ENCODE data around the gene MAP3K2.
A peak's percentile ranks its signal among the peaks of the same experiment; 100 is the strongest.

The MAP3K2 gene, protein sequence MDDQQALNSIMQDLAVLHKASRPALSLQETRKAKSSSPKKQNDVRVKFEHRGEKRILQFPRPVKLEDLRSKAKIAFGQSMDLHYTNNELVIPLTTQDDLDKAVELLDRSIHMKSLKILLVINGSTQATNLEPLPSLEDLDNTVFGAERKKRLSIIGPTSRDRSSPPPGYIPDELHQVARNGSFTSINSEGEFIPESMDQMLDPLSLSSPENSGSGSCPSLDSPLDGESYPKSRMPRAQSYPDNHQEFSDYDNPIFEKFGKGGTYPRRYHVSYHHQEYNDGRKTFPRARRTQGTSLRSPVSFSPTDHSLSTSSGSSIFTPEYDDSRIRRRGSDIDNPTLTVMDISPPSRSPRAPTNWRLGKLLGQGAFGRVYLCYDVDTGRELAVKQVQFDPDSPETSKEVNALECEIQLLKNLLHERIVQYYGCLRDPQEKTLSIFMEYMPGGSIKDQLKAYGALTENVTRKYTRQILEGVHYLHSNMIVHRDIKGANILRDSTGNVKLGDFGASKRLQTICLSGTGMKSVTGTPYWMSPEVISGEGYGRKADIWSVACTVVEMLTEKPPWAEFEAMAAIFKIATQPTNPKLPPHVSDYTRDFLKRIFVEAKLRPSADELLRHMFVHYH

DNA sequence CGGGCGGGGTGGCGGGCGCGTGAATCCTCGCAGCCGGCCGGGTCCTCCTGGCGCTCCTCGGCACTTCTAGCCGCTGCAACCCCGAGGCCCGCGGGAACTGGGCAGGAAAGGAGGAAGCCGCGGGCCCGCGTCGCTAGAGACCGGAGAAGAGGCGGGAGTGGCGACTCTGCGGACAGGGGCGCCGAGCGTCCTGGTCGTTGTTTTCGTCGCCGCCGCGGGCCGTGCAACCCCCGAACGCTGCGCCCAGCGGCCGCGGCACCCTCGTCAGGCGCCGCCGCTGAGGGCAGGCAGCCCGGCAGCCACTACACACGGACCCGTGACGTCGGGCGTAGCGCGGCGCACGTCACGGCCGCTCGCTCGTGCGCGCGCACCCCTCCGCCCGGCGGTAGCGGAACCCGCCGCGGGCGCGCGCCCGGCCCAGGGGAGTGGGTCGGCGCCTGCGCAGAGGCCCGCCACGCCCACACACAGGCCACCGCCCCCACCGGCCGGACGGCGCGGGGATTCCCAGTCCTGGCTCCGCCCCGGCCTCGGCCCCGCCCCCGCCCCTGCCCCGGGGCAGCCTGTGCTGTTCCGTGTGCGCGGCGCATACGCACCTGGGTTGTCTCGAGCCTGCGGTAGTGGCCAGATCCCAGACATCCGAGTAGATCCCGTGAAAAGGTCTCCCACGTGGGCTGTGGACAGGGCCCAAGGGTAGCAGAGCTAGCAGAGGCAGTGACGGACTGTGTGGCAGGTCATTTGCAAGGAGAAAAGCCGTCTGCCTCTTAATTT is at the start of gene MAP3K2:
MAP3K2 (minus strand) TSS at position 321 of the 768 bp plus-strand sequence. CDS start 44,846 bp downstream, outside the sequence.
- Histone ChIP-seq H3K27ac (ENCODE audit: low read length) (peak within 1 kb of the TSS; percentile 95), H3K4me1 (ENCODE audit: control insufficient read depth in 1 of 2, insufficient read depth in 2 of 2, low read length in 2 of 2) (peaks cover 16 to 18% of the 10 kb centered on the region in 2 donors), H3K36me3 (ENCODE audit: control insufficient read depth in 1 of 2, insufficient read depth in 2 of 2, low read length in 2 of 2) (peaks cover 0 to 5% of the 10 kb centered on the region in 2 donors), H3K27me3 (ENCODE audit: low read depth, low read length) (no peaks in the 10 kb centered on the region), H3K9me3 (ENCODE audit: control insufficient read depth in 1 of 2, low read length in 2 of 2) (no peaks in the 10 kb centered on the region), H3K4me3 (ENCODE audit: low read depth in 1 of 2, low read length in 2 of 2) (peak within 1 kb of the TSS; percentile 75 to 82)

DNA sequence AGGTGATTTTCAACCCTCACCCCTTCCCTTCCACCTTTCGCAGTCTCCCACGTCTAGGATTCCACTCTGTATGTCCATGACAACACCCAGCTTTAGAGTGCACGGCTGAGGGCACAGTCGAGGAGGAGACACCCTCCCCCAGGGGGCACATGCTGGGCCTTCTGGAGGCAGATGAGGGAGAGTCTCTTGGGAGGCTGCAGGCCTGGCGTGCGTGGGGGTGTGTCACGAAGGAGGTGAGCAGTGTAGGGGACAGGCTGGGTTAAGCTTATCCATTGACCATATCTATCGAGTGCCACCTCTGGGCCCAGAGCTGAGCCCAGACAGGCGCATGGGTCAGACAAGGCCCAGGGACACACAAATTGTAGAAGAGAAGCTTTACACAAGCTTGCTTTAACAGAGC is 49.3 kb upstream of the MAP3K2 start:
- H3K9me3 ChIP-seq (ENCODE audit: control insufficient read depth in 1 of 2, low read length in 2 of 2), result peaks cover 5 to 10% of the 10 kb centered on the region in 2 donors
- no peak overlapping the region for H3K27ac ChIP-seq (ENCODE audit: low read length)
- no peak overlapping the region for H3K4me3 ChIP-seq (ENCODE audit: low read depth in 1 of 2, low read length in 2 of 2)
- no peaks in the 10 kb centered on the region for H3K4me1 ChIP-seq (ENCODE audit: control insufficient read depth in 1 of 2, insufficient read depth in 2 of 2, low read length in 2 of 2)
- no peaks in the 10 kb centered on the region for H3K36me3 ChIP-seq (ENCODE audit: control insufficient read depth in 1 of 2, insufficient read depth in 2 of 2, low read length in 2 of 2)
- H3K27me3 ChIP-seq (ENCODE audit: low read depth, low read length), result no peaks in the 10 kb centered on the region

DNA sequence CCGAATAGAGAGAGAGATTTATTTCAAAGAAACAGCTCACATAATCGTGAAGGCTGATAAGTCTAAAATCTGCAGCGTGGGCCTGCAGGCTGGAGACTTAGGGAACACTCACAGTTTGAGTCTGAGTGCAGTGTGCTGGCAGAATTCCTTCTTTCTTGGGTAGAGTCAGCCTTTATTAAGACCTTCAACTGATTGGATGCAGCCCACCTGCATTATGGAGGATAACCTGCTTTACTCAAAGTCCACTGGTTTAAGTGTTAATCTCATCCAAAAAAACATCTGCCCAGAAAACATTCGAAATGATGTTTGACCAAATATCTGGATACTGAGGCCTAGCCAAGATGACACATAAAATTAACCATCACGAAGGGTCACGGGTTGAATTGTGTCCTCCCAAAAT is 46.7 kb upstream of the MAP3K2 start:
- Histone ChIP-seq H3K27ac (ENCODE audit: low read length) (no peak overlapping the region), H3K9me3 (ENCODE audit: control insufficient read depth in 1 of 2, low read length in 2 of 2) (peaks cover 0 to 1% of the 10 kb centered on the region in 2 donors), H3K4me3 (ENCODE audit: low read depth in 1 of 2, low read length in 2 of 2) (no peak overlapping the region), H3K27me3 (ENCODE audit: low read depth, low read length) (no peaks in the 10 kb centered on the region), H3K36me3 (ENCODE audit: control insufficient read depth in 1 of 2, insufficient read depth in 2 of 2, low read length in 2 of 2) (no peaks in the 10 kb centered on the region), H3K4me1 (ENCODE audit: control insufficient read depth in 1 of 2, insufficient read depth in 2 of 2, low read length in 2 of 2) (no peaks in the 10 kb centered on the region)

DNA sequence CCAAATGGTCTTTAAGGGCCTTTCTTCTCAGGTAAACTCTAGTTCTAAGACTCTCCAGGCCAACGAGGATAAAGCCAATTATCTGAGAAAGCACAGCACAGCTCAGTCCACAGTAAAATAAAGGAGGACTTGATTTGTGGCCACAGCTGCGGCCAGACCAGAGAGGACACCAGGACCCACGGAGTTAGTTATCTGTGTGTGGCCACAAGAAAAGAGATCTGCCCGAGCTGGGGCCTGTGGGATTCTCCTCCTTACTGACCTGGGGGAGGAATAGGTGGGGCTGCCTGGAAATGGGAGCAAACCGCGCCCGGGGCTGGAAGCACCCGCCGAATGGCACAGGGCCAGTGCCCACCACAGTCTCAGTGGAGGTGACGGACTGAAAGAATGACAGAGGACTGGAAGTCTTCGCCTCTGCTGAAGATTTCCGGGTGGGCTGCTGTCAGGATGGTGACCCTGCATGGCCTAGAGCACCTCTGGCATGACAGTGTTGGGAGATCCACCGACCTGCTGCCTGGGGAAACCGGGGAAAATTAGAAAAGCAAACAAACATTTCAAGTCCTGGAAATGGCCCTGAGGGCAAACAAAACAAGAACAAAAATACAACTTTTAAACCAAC is 43.7 kb upstream of the MAP3K2 start:
- Histone ChIP-seq H3K4me1 (ENCODE audit: control insufficient read depth in 1 of 2, insufficient read depth in 2 of 2, low read length in 2 of 2) (no peaks in the 10 kb centered on the region), H3K4me3 (ENCODE audit: low read depth in 1 of 2, low read length in 2 of 2) (no peak overlapping the region), H3K27ac (ENCODE audit: low read length) (no peak overlapping the region), H3K9me3 (ENCODE audit: control insufficient read depth in 1 of 2, low read length in 2 of 2) (no peaks in the 10 kb centered on the region), H3K36me3 (ENCODE audit: control insufficient read depth in 1 of 2, insufficient read depth in 2 of 2, low read length in 2 of 2) (no peaks in the 10 kb centered on the region), H3K27me3 (ENCODE audit: low read depth, low read length) (no peaks in the 10 kb centered on the region)

DNA sequence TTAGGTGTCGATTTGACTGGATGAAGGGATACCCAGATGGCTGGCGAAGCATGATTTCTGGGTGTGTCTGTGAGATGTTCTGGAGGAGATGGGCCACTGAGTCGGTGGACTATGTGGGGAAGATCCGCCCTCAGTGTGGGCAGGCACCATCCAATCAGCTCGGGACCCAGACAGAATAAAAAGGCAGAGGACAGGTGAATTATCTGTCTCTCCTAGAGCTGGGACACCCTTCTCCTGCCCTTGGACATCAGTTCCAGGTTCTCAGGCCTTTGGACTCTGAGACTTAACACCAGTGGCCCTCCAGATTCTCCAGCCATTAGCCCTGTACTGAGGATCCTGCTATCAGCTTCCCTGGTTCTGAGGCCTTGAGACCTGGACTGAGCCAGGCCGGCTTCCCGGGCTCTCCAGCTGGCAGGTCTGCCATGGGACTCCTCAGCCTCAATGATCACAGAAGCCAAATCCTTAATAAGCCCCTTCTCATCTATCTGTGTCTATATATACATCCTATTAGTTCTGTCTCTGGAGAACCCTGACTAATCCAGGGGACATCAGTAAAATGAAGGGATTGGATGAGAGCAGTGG is 42.2 kb upstream of the MAP3K2 start:
- Histone ChIP-seq H3K27me3 (ENCODE audit: low read depth, low read length) (no peaks in the 10 kb centered on the region), H3K4me3 (ENCODE audit: low read depth in 1 of 2, low read length in 2 of 2) (no peak overlapping the region), H3K9me3 (ENCODE audit: control insufficient read depth in 1 of 2, low read length in 2 of 2) (no peaks in the 10 kb centered on the region), H3K4me1 (ENCODE audit: control insufficient read depth in 1 of 2, insufficient read depth in 2 of 2, low read length in 2 of 2) (no peaks in the 10 kb centered on the region), H3K36me3 (ENCODE audit: control insufficient read depth in 1 of 2, insufficient read depth in 2 of 2, low read length in 2 of 2) (no peaks in the 10 kb centered on the region), H3K27ac (ENCODE audit: low read length) (no peak overlapping the region)

DNA sequence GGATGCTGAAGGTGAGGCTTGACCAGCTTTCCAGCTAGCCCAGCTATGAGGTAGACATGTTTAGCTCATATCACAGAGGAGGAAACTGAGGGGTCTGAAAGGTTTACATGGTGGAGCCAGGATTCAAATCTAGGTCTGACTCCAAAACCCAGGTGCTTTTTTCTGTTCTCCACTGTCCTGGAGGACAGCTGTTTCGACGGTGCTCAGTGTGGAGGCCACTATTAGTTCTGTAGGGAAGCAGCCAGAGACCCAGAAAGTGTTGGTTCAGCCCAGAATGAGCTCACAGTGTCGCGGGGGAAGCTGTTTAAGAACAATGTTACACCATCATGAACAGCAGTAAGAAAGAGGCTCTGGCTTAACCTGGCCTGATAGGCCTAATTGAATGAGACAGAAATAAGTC is 41.5 kb upstream of the MAP3K2 start:
- Histone ChIP-seq H3K27me3 (ENCODE audit: low read depth, low read length) (no peaks in the 10 kb centered on the region), H3K9me3 (ENCODE audit: control insufficient read depth in 1 of 2, low read length in 2 of 2) (no peaks in the 10 kb centered on the region), H3K4me1 (ENCODE audit: control insufficient read depth in 1 of 2, insufficient read depth in 2 of 2, low read length in 2 of 2) (no peaks in the 10 kb centered on the region), H3K36me3 (ENCODE audit: control insufficient read depth in 1 of 2, insufficient read depth in 2 of 2, low read length in 2 of 2) (no peaks in the 10 kb centered on the region), H3K4me3 (ENCODE audit: low read depth in 1 of 2, low read length in 2 of 2) (no peak overlapping the region), H3K27ac (ENCODE audit: low read length) (no peak overlapping the region)

DNA sequence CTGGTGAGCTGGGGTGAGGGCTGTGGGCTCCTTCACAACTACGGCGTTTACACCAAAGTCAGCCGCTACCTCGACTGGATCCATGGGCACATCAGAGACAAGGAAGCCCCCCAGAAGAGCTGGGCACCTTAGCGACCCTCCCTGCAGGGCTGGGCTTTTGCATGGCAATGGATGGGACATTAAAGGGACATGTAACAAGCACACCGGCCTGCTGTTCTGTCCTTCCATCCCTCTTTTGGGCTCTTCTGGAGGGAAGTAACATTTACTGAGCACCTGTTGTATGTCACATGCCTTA is 41.0 kb upstream of the MAP3K2 start:
- H3K4me3 ChIP-seq (ENCODE audit: low read depth in 1 of 2, low read length in 2 of 2), result no peak overlapping the region
- H3K4me1 ChIP-seq (ENCODE audit: control insufficient read depth in 1 of 2, insufficient read depth in 2 of 2, low read length in 2 of 2), result peaks cover 0 to under 1% of the 10 kb centered on the region in 2 donors
- no peaks in the 10 kb centered on the region for H3K27me3 ChIP-seq (ENCODE audit: low read depth, low read length)
- H3K36me3 ChIP-seq (ENCODE audit: control insufficient read depth in 1 of 2, insufficient read depth in 2 of 2, low read length in 2 of 2), result no peaks in the 10 kb centered on the region
- no peaks in the 10 kb centered on the region for H3K9me3 ChIP-seq (ENCODE audit: control insufficient read depth in 1 of 2, low read length in 2 of 2)
- no peak overlapping the region for H3K27ac ChIP-seq (ENCODE audit: low read length)

DNA sequence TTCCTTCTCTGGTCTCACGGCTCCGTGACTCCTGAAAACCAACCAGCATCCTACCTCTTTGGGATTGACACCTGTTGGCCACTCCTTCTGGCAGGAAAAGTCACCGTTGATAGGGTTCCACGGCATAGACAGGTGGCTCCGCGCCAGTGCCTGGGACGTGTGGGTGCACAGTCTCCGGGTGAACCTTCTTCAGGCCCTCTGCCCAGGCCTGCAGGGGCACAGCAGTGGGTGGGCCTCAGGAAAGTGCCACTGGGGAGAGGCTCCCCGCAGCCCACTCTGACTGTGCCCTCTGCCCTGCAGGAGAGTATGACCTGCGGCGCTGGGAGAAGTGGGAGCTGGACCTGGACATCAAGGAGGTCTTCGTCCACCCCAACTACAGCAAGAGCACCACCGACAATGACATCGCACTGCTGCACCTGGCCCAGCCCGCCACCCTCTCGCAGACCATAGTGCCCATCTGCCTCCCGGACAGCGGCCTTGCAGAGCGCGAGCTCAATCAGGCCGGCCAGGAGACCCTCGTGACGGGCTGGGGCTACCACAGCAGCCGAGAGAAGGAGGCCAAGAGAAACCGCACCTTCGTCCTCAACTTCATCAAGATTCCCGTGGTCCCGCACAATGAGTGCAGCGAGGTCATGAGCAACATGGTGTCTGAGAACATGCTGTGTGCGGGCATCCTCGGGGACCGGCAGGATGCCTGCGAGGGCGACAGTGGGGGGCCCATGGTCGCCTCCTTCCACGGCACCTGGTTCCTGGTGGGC is 40.5 kb upstream of the MAP3K2 start:
- Histone ChIP-seq H3K4me1 (ENCODE audit: control insufficient read depth in 1 of 2, insufficient read depth in 2 of 2, low read length in 2 of 2) (peaks cover 0 to 6% of the 10 kb centered on the region in 2 donors), H3K36me3 (ENCODE audit: control insufficient read depth in 1 of 2, insufficient read depth in 2 of 2, low read length in 2 of 2) (no peaks in the 10 kb centered on the region), H3K4me3 (ENCODE audit: low read depth in 1 of 2, low read length in 2 of 2) (no peak overlapping the region), H3K9me3 (ENCODE audit: control insufficient read depth in 1 of 2, low read length in 2 of 2) (no peaks in the 10 kb centered on the region), H3K27ac (ENCODE audit: low read length) (no peak overlapping the region), H3K27me3 (ENCODE audit: low read depth, low read length) (no peaks in the 10 kb centered on the region)

DNA sequence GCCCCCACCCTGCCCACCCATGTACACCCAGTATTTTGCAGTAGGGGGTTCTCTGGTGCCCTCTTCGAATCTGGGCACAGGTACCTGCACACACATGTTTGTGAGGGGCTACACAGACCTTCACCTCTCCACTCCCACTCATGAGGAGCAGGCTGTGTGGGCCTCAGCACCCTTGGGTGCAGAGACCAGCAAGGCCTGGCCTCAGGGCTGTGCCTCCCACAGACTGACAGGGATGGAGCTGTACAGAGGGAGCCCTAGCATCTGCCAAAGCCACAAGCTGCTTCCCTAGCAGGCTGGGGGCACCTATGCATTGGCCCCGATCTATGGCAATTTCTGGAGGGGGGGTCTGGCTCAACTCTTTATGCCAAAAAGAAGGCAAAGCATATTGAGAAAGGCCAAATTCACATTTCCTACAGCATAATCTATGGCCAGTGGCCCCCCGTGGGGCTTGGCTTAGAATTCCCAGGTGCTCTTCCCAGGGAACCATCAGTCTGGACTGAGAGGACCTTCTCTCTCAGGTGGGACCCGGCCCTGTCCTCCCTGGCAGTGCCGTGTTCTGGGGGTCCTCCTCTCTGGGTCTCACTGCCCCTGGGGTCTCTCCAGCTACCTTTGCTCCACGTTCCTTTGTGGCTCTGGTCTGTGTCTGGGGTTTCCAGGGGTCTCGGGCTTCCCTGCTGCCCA is 39.7 kb upstream of the MAP3K2 start:
- no peaks in the 10 kb centered on the region for H3K9me3 ChIP-seq (ENCODE audit: control insufficient read depth in 1 of 2, low read length in 2 of 2)
- H3K27ac ChIP-seq (ENCODE audit: low read length), result no peak overlapping the region
- H3K36me3 ChIP-seq (ENCODE audit: control insufficient read depth in 1 of 2, insufficient read depth in 2 of 2, low read length in 2 of 2), result no peaks in the 10 kb centered on the region
- peaks cover 0 to 13% of the 10 kb centered on the region in 2 donors for H3K4me1 ChIP-seq (ENCODE audit: control insufficient read depth in 1 of 2, insufficient read depth in 2 of 2, low read length in 2 of 2)
- no peak overlapping the region for H3K4me3 ChIP-seq (ENCODE audit: low read depth in 1 of 2, low read length in 2 of 2)
- peaks cover 3% of the 10 kb centered on the region for H3K27me3 ChIP-seq (ENCODE audit: low read depth, low read length)
